GM19438 (cell line): Measurements from ENCODE around the gene VAPB.
"Not testable (repeated sequence)": the region's sequence is repeated elsewhere in the genome, so short reads cannot be mapped to it uniquely, and the experiment has no call there.

Experiments
- ATAC-seq: cut with Tn5 transposase; IDR thresholded peaks from one replicate; pipeline ENCODE4 v1.9.1; 2021; ENCODE audit warnings: low read depth; ENCODE audit not compliant: unreplicated experiment

The VAPB gene

GRCh38 chr20:58406422-58407001, 17.5 kb downstream of the VAPB start:
- no peak for ATAC-seq

GRCh38 chr20:58407201-58407873, 18.3 kb downstream of the VAPB start:
- no peak for ATAC-seq

- ATAC-seq: no peak
Observed at GRCh38 chr20:58407966-58408557, 19.0 kb downstream of the VAPB start.

- no peak for ATAC-seq
Observed at GRCh38 chr20:58408603-58409246, 19.7 kb downstream of the VAPB start.

GRCh38 chr20:58414216-58414615, 25.2 kb downstream of the VAPB start:
- not testable (repeated sequence) for ATAC-seq

- ATAC-seq: not testable (repeated sequence)
Observed at GRCh38 chr20:58414786-58415185, 25.8 kb downstream of the VAPB start.

- no peak for ATAC-seq
Observed at GRCh38 chr20:58416057-58416456, 27.0 kb downstream of the VAPB start.

- ATAC-seq: no peak
Observed at GRCh38 chr20:58416835-58417234, 27.8 kb downstream of the VAPB start.

GRCh38 chr20:58417438-58417837, 28.4 kb downstream of the VAPB start:
- no peak for ATAC-seq

GRCh38 chr20:58418949-58419748, 30.1 kb downstream of the VAPB start:
- ATAC-seq: no peak

- no peak for ATAC-seq
Observed at GRCh38 chr20:58420798-58421496, 31.9 kb downstream of the VAPB start.

GRCh38 chr20:58421497-58421850, 32.4 kb downstream of the VAPB start:
- ATAC-seq: no peak

- no peak for ATAC-seq
Observed at GRCh38 chr20:58424218-58424969, 35.4 kb downstream of the VAPB start.

- ATAC-seq: not testable (repeated sequence)
Observed at GRCh38 chr20:58427571-58427970, 38.5 kb downstream of the VAPB start.

- no peak for ATAC-seq
Observed at GRCh38 chr20:58428364-58428763, 39.3 kb downstream of the VAPB start.

- no peak for ATAC-seq
Observed at GRCh38 chr20:58429303-58429702, 40.3 kb downstream of the VAPB start.

- no peak for ATAC-seq
Observed at GRCh38 chr20:58431134-58431533, 42.1 kb downstream of the VAPB start.

- no peak for ATAC-seq
Observed at GRCh38 chr20:58432186-58432954, 43.3 kb downstream of the VAPB start.
